ENCODE results near the gene NFX1. TPM values are rescaled to one million over a fixed set of nuclear protein-coding genes. Genes with fewer than 3 reads are reported as not detected.
"Not testable (repeated sequence)": the region's sequence is repeated elsewhere in the genome, so short reads cannot be mapped to it uniquely, and the experiment has no call there.

Gene NFX1
- total RNA-seq, 4 donors from 2014 or later: 17.7 to 61.6 (median 50.2) TPM

GRCh38 chr9:33393581-33393980, 103.3 kb downstream of the NFX1 start:
- no peak for TF ChIP-seq EP300 (IDR thresholded peaks at IDR 0.05; ENCODE audit: low read depth)
- TF ChIP-seq POLR2AphosphoS5 (IDR thresholded peaks at IDR 0.05): no peak
- TF ChIP-seq POLR2A (IDR thresholded peaks at IDR 0.05): no peak
- no peak for TF ChIP-seq CTCF (IDR thresholded peaks at IDR 0.05)
- Histone ChIP-seq H3K9me3 (no peaks in the 10 kb centered on the region), H3K4me1 (peaks cover 0 to 30% (median 20%) of the 10 kb centered on the region in 4 donors)

GRCh38 chr9:33393986-33394385, 103.7 kb downstream of the NFX1 start:
- H3K27me3 ChIP-seq; H3K36me3 ChIP-seq; DNase-seq; H3K27ac ChIP-seq; H3K9me3 ChIP-seq; intact Hi-C loops (cut with DNase I; ENCODE audit: low total_unique reads): not testable (repeated sequence)
- H3K4me3 ChIP-seq: peak overlapping the region in 1 of 4 donors; percentile 33
- WGBS, 2 donors (ENCODE audit: low coverage in 1 of 2): 64 to 80% methylated on average over 3 of the region's 3 CpGs
- in situ Hi-C loops (cut with MboI; ENCODE audit: low pct_ligation_motif_present in 1 of 4, low pct_unique_long_range_greater_than_20kb in 1 of 4, low sequenced_read_pairs in 3 of 4): loop anchor here in 1 of 4 donors (25.0 kb wide), 1 partner anchor 118 kb away; the partner anchor contains the start of gene ANKRD18B
- peaks cover 0 to 30% (median 20%) of the 10 kb centered on the region in 4 donors for H3K4me1 ChIP-seq

More at GRCh38 chr9:33393581-33393980, 103.3 kb downstream of the NFX1 start:
- Histone ChIP-seq H3K36me3 (no peaks in the 10 kb centered on the region), H3K27ac (no peak overlapping the region), H3K27me3 (no peaks in the 10 kb centered on the region), H3K4me3 (peak overlapping the region in 1 of 4 donors; percentile 33)
- DNase-seq: no peak
- WGBS, 2 donors (ENCODE audit: low coverage in 1 of 2): 71 to 72% methylated on average over 6 to 11 of the region's 11 CpGs
- intact Hi-C loops (cut with DNase I; ENCODE audit: low total_unique reads) (no loop called here), in situ Hi-C loops (cut with MboI; ENCODE audit: low pct_ligation_motif_present in 1 of 4, low pct_unique_long_range_greater_than_20kb in 1 of 4, low sequenced_read_pairs in 3 of 4) (loop anchor here in 1 of 4 donors (25.0 kb wide), 1 partner anchor 119 kb away; the partner anchor contains the start of gene ANKRD18B)

- WGBS, 2 donors (ENCODE audit: low coverage in 1 of 2): 62 to 80% methylated on average over 2 to 15 of the region's 15 CpGs
- TF ChIP-seq POLR2AphosphoS5 (IDR thresholded peaks at IDR 0.05): peak in 2 of 3 donors; percentile 23 to 35
- peak; percentile 12 for TF ChIP-seq POLR2A (IDR thresholded peaks at IDR 0.05)
- peak overlapping the region in 1 of 4 donors; percentile 33 for H3K4me3 ChIP-seq
- H3K9me3 ChIP-seq; H3K36me3 ChIP-seq; intact Hi-C loops (cut with DNase I; ENCODE audit: low total_unique reads); H3K27me3 ChIP-seq: not testable (repeated sequence)
- DNase-seq: peak; percentile 82
- H3K27ac ChIP-seq: peak overlapping the region in 2 of 4 donors; percentile 21 to 51
- in situ Hi-C loops (cut with MboI; ENCODE audit: low pct_ligation_motif_present in 1 of 4, low pct_unique_long_range_greater_than_20kb in 1 of 4, low sequenced_read_pairs in 3 of 4): loop anchor here in 1 of 4 donors (25.0 kb wide), 1 partner anchor 117 kb away; the partner anchor contains the start of gene ANKRD18B
- peaks cover 0 to 30% (median 20%) of the 10 kb centered on the region in 4 donors for H3K4me1 ChIP-seq
Observed at GRCh38 chr9:33395159-33395879, 105.0 kb downstream of the NFX1 start.

GRCh38 chr9:33397801-33398200, 107.5 kb downstream of the NFX1 start:
- intact Hi-C loops (cut with DNase I; ENCODE audit: low total_unique reads); H3K9me3 ChIP-seq; H3K27ac ChIP-seq; DNase-seq; H3K27me3 ChIP-seq; H3K36me3 ChIP-seq; H3K4me3 ChIP-seq: not testable (repeated sequence)
- in situ Hi-C loops (cut with MboI; ENCODE audit: low pct_ligation_motif_present in 1 of 4, low pct_unique_long_range_greater_than_20kb in 1 of 4, low sequenced_read_pairs in 3 of 4): loop anchor here in 1 of 4 donors (25.0 kb wide), 1 partner anchor 114 kb away; the partner anchor contains the start of gene ANKRD18B
- 42 to 76% methylated on average over 2 to 3 of the region's 4 CpGs for WGBS, 2 donors (ENCODE audit: low coverage in 1 of 2)
- peaks cover 0 to 12% (median 6%) of the 10 kb centered on the region in 4 donors for H3K4me1 ChIP-seq

- in situ Hi-C loops (cut with MboI; ENCODE audit: low pct_ligation_motif_present in 1 of 4, low pct_unique_long_range_greater_than_20kb in 1 of 4, low sequenced_read_pairs in 3 of 4): loop anchor here in 1 of 4 donors (25.0 kb wide), 1 partner anchor 113 kb away; the partner anchor contains the start of gene ANKRD18B
- intact Hi-C loops (cut with DNase I; ENCODE audit: low total_unique reads); H3K36me3 ChIP-seq; H3K27me3 ChIP-seq; H3K9me3 ChIP-seq; H3K27ac ChIP-seq; H3K4me3 ChIP-seq; DNase-seq: not testable (repeated sequence)
- 72 to 73% methylated on average over 3 to 4 of the region's 4 CpGs for WGBS, 2 donors (ENCODE audit: low coverage in 1 of 2)
- H3K4me1 ChIP-seq: peaks cover 0 to 14% (median 8%) of the 10 kb centered on the region in 4 donors
Observed at GRCh38 chr9:33399047-33399446, 108.7 kb downstream of the NFX1 start.

GRCh38 chr9:33401809-33402208, 111.5 kb downstream of the NFX1 start:
- H3K27me3 ChIP-seq; DNase-seq; H3K4me3 ChIP-seq; in situ Hi-C loops (cut with MboI; ENCODE audit: low pct_ligation_motif_present in 1 of 4, low pct_unique_long_range_greater_than_20kb in 1 of 4, low sequenced_read_pairs in 3 of 4); intact Hi-C loops (cut with DNase I; ENCODE audit: low total_unique reads); H3K27ac ChIP-seq; H3K4me1 ChIP-seq; H3K9me3 ChIP-seq; H3K36me3 ChIP-seq: not testable (repeated sequence)
- 78% methylated on average over 9 of the region's 10 CpGs; no CpG with 5 or more reads in 1 of the 2 donors for WGBS, 2 donors (ENCODE audit: low coverage in 1 of 2)

GRCh38 chr9:33402371-33402770, 112.1 kb downstream of the NFX1 start, which contains the start of gene AQP7:
TSS of gene AQP7 (minus strand) at chr9:33402568. CDS start at chr9:33401262, 1,306 bp downstream.
- H3K36me3 ChIP-seq; intact Hi-C loops (cut with DNase I; ENCODE audit: low total_unique reads); H3K4me3 ChIP-seq; H3K27me3 ChIP-seq; in situ Hi-C loops (cut with MboI; ENCODE audit: low pct_ligation_motif_present in 1 of 4, low pct_unique_long_range_greater_than_20kb in 1 of 4, low sequenced_read_pairs in 3 of 4); DNase-seq; H3K4me1 ChIP-seq; H3K27ac ChIP-seq; H3K9me3 ChIP-seq: not testable (repeated sequence)
- WGBS, 2 donors (ENCODE audit: low coverage in 1 of 2): 86% methylated on average over 5 of the region's 10 CpGs; no CpG with 5 or more reads in 1 of the 2 donors

Measured in transverse colon (tissue), 4 donors.